HEK293 (cell line): ENCODE results near the gene TRAPPC5.

Source experiments
- CTCF ChIA-PET: fragments of 350-600 bp; formaldehyde crosslinking; extraction: SDS; loops from one replicate; lab custom pipeline; 2021; ENCODE audit warnings: antibody characterized with exemption; lab: Yijun Ruan, JAX
- POLR2A ChIA-PET: fragments of 300-600 bp; formaldehyde crosslinking; extraction: SDS; loops from one replicate; lab custom pipeline; 2020; ENCODE audit warnings: antibody characterized with exemption, inconsistent platforms; lab: Yijun Ruan, JAX
- H3K27ac ChIP-seq: fragments of 200-500 bp; sonication (Bioruptor generic); 2 replicates; pipeline ENCODE4 v1.5.1; 2014; ENCODE audit warnings: low read depth, low read length, control low read depth, inconsistent platforms; ENCODE audit errors: extremely low read depth
- H3K36me3 ChIP-seq, 2 experiments: fragments of 200-500 bp in 1 of 2; sonication (Bioruptor generic) in 1 of 2; 1 replicate in 1 of 2; 2 replicates in 1 of 2; pipeline ENCODE4 v1.5.1; 2014 to 2017; ENCODE audit warnings: inconsistent platforms in 2 of 2, low read length in 2 of 2; ENCODE audit not compliant: control insufficient read depth in 2 of 2, insufficient read depth in 1 of 2
- H3K4me1 ChIP-seq: fragments of 200-500 bp; sonication (Bioruptor generic); 2 replicates; pipeline ENCODE4 v1.5.1; 2014; ENCODE audit warnings: mild to moderate bottlenecking, low read length, inconsistent platforms; ENCODE audit not compliant: control insufficient read depth, insufficient read depth
- H3K4me3 ChIP-seq: 2 replicates; pipeline ENCODE4 v1.5.1; 2011; ENCODE audit warnings: low read depth, mild to moderate bottlenecking, control low read depth, low read length, moderate library complexity
- H3K9me3 ChIP-seq: fragments of 200-500 bp; sonication (Bioruptor generic); 2 replicates; pipeline ENCODE4 v1.5.1; 2014; ENCODE audit warnings: low read depth, low read length, inconsistent platforms; ENCODE audit not compliant: control insufficient read depth, insufficient read depth
- BCL11A ChIP-seq: fragments of 450-650 bp; formaldehyde crosslinking; IDR thresholded peaks from 2 replicates; pipeline ENCODE4 v1.5.1; 2016; ENCODE audit warnings: low read depth, missing biosample characterization, missing genetic modification characterization
- EGR2 ChIP-seq: fragments of 450-650 bp; formaldehyde crosslinking; IDR thresholded peaks from 2 replicates; pipeline ENCODE4 v1.5.1; 2016; ENCODE audit warnings: low read depth, missing biosample characterization, missing genetic modification characterization
- HOXC10 ChIP-seq: sonication (generic); formaldehyde crosslinking; IDR thresholded peaks from 2 replicates; pipeline ENCODE4 v1.8.1; 2023; ENCODE audit warnings: mild to moderate bottlenecking, missing genetic modification reagents
- KLF8 ChIP-seq: fragments of 450-650 bp; formaldehyde crosslinking; IDR thresholded peaks from 2 replicates; pipeline ENCODE4 v1.5.1; 2016; ENCODE audit warnings: missing biosample characterization, missing genetic modification characterization
- KLF9 ChIP-seq: fragments of 450-650 bp; formaldehyde crosslinking; IDR thresholded peaks from 2 replicates; pipeline ENCODE4 v1.5.1; 2016; ENCODE audit warnings: missing biosample characterization, missing genetic modification characterization, low read depth
- MZF1 ChIP-seq: fragments of 450-650 bp; formaldehyde crosslinking; IDR thresholded peaks from 2 replicates; pipeline ENCODE4 v1.5.1; 2017; ENCODE audit warnings: missing biosample characterization, missing genetic modification characterization, borderline replicate concordance
- SCRT2 ChIP-seq: fragments of 450-650 bp; formaldehyde crosslinking; IDR thresholded peaks from 2 replicates; pipeline ENCODE4 v1.5.1; 2016; ENCODE audit warnings: missing biosample characterization, missing genetic modification characterization
- ZBTB48 ChIP-seq: fragments of 450-650 bp; formaldehyde crosslinking; IDR thresholded peaks from 2 replicates; pipeline ENCODE4 v1.5.1; 2016; ENCODE audit warnings: missing biosample characterization, missing genetic modification characterization
- ZNF19 ChIP-seq: fragments of 450-650 bp; formaldehyde crosslinking; IDR thresholded peaks from 2 replicates; pipeline ENCODE4; 2016; ENCODE audit warnings: missing biosample characterization, missing genetic modification characterization, low read depth
- ZNF501 ChIP-seq: fragments of 450-650 bp; formaldehyde crosslinking; IDR thresholded peaks from 2 replicates; pipeline ENCODE4 v1.5.1; 2016; ENCODE audit warnings: missing biosample characterization, missing genetic modification characterization
- ZNF610 ChIP-seq: fragments of 450-650 bp; formaldehyde crosslinking; IDR thresholded peaks from 2 replicates; pipeline ENCODE4 v1.5.1; 2016; ENCODE audit warnings: missing biosample characterization, missing genetic modification characterization, borderline replicate concordance
- TF ChIP-seq, protein P1 (sequence below): fragments of 450-650 bp; formaldehyde crosslinking; IDR thresholded peaks from 2 replicates; pipeline ENCODE4 v1.5.1; 2016; ENCODE audit warnings: missing biosample characterization, missing genetic modification characterization
- TF ChIP-seq, protein P2 (sequence below): fragments of 450-650 bp; formaldehyde crosslinking; IDR thresholded peaks from 2 replicates; pipeline ENCODE4 v1.5.1; 2016; ENCODE audit warnings: missing biosample characterization, missing genetic modification characterization
- TF ChIP-seq, protein P3 (sequence below): sonication (generic); formaldehyde crosslinking; IDR thresholded peaks from 2 replicates; pipeline ENCODE4 v1.8.1; 2022; ENCODE audit warnings: mild to moderate bottlenecking, moderate library complexity, missing genetic modification reagents
- TF ChIP-seq, protein P4 (sequence below): fragments of 450-650 bp; formaldehyde crosslinking; IDR thresholded peaks from 2 replicates; pipeline ENCODE4 v1.5.0; 2017; ENCODE audit warnings: missing biosample characterization, missing genetic modification characterization, borderline replicate concordance
- TF ChIP-seq, protein P5 (sequence below): fragments of 450-650 bp; formaldehyde crosslinking; IDR thresholded peaks from 2 replicates; pipeline ENCODE4 v1.5.1; 2016; ENCODE audit warnings: missing biosample characterization, missing genetic modification characterization

TRAPPC5 gene

DNA sequence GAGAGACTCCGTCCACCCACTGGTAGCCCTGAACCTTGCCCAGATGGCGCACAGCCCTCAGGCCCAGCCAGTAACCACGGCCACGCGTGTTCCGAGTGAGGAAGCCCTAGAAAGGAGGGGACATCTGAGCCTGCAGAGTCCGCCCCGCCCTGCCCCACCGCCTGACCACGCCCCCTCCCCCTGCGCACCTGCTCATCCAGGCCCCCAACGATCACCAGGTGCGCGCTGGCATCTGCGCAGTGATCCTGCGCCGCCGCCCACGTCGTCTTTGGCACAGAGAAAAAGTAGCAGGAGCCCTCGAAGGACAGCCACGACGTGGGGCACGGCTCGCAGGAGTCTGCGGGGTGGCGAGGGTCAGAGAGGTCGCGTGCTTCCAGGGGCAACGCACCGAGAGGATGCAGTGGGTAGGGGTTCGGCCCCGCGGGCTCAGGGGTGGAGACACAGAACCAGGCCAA is 49.2 kb downstream of the TRAPPC5 start:
- Histone ChIP-seq H3K27ac (no peak overlapping the region), H3K4me1 (no peaks in the 10 kb centered on the region), H3K4me3 (no peak overlapping the region), H3K9me3 (no peaks in the 10 kb centered on the region), H3K36me3 (no peaks in the 10 kb centered on the region)
- CTCF ChIA-PET, result no interaction called here
- POLR2A ChIA-PET, result no interaction called here
- TF ChIP-seq KLF9 (tag by site-specific recombination), result 0 out of 2 replicates have a peak, but pooled peaks have one; percentile 20
- TF ChIP-seq ZNF501 (tag by site-specific recombination), result no peak

DNA sequence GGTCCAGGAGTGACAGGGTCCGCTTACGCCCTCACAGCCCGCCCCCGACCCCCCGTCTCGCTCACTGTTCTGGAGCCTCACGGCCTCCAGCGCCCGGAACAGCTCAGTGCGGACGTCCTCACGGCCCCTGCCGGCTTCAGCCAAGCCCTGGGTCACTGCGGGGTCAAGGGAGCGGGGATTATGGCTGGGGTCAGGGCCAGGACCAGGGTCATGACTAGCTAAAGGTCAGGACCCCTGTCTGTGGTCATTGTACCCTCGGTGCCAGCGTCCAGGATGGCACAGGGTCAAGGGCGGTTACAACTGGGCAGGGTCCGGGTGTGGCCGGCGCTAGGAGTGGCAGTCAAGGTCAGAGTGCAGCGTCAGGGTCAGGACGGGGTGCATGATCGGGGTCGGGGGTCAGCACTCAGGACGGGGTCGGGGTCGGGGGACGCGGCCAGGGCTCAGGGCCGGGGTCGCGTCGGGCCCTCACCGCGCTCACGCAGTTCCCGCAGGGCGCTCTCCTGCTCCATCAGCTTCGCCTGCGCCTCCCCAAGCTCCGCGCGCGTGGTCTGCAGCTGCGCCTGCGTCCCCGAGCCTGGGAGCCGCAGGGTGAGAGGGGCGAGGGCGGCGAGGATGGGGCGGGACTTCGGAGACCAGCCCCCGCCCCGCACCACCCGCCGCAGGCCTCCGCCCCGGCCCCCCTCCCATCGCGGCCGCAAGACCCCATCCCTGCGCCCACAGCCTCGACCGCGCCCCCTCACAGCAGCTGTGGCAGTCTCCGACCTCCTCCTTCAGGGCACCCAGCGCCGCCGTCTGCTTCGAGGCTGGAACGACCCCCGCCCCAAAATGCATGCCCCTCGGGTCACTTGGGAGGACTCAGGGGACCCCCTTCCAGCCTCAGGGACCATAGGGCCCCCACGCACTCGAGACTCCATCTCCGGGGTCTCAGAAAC is 49.9 kb downstream of the TRAPPC5 start:
- Histone ChIP-seq H3K9me3 (no peaks in the 10 kb centered on the region), H3K36me3 (no peaks in the 10 kb centered on the region), H3K4me1 (no peaks in the 10 kb centered on the region), H3K4me3 (no peak overlapping the region), H3K27ac (no peak overlapping the region)
- TF ChIP-seq, protein P1, sequence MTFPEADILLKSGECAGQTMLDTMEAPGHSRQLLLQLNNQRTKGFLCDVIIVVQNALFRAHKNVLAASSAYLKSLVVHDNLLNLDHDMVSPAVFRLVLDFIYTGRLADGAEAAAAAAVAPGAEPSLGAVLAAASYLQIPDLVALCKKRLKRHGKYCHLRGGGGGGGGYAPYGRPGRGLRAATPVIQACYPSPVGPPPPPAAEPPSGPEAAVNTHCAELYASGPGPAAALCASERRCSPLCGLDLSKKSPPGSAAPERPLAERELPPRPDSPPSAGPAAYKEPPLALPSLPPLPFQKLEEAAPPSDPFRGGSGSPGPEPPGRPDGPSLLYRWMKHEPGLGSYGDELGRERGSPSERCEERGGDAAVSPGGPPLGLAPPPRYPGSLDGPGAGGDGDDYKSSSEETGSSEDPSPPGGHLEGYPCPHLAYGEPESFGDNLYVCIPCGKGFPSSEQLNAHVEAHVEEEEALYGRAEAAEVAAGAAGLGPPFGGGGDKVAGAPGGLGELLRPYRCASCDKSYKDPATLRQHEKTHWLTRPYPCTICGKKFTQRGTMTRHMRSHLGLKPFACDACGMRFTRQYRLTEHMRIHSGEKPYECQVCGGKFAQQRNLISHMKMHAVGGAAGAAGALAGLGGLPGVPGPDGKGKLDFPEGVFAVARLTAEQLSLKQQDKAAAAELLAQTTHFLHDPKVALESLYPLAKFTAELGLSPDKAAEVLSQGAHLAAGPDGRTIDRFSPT, result no peak
- POLR2A ChIA-PET, result no interaction called here
- CTCF ChIA-PET, result no interaction called here

DNA sequence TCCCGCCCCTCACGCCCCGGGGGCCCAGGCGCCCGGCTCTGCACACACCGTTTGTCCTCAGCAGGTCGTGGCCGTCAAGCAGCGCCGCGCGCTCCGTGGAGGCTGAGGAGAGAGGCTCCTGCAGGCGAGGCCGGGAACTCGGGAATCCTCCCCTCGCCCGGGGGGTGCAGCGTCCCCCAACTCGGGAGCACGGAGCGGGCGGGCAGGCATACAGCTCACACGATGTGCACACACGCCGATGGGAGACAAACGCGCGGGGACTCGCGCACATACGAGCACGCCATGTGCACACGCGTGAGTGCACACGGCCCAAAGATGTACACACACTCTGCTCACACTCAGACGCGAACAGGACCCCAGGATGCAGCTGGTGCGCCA is 50.6 kb downstream of the TRAPPC5 start:
- no peak overlapping the region for H3K4me3 ChIP-seq
- ChIA-PET CTCF (no interaction called here), POLR2A (no interaction called here)

More for the DNA sequence above, 50.6 kb downstream of the TRAPPC5 start:
- no peaks in the 10 kb centered on the region for H3K9me3 ChIP-seq
- no peak for TF ChIP-seq KLF8 (tag by site-specific recombination)
- TF ChIP-seq, protein P2, sequence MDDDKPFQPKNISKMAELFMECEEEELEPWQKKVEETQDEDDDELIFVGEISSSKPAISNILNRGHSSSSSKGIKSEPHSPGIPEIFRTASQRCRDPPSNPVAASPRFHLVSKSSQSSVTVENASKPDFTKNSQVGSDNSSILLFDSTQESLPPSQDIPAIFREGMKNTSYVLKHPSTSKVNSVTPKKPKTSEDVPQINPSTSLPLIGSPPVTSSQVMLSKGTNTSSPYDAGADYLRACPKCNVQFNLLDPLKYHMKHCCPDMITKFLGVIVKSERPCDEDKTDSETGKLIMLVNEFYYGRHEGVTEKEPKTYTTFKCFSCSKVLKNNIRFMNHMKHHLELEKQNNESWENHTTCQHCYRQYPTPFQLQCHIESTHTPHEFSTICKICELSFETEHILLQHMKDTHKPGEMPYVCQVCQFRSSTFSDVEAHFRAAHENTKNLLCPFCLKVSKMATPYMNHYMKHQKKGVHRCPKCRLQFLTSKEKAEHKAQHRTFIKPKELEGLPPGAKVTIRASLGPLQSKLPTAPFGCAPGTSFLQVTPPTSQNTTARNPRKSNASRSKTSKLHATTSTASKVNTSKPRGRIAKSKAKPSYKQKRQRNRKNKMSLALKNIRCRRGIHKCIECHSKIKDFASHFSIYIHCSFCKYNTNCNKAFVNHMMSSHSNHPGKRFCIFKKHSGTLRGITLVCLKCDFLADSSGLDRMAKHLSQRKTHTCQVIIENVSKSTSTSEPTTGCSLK (tag by site-specific recombination), result no peak
- TF ChIP-seq MZF1, result no peak
- no peak for TF ChIP-seq BCL11A
- TF ChIP-seq ZNF610, result no peak
- TF ChIP-seq ZBTB48, result no peak
- TF ChIP-seq, protein P3, sequence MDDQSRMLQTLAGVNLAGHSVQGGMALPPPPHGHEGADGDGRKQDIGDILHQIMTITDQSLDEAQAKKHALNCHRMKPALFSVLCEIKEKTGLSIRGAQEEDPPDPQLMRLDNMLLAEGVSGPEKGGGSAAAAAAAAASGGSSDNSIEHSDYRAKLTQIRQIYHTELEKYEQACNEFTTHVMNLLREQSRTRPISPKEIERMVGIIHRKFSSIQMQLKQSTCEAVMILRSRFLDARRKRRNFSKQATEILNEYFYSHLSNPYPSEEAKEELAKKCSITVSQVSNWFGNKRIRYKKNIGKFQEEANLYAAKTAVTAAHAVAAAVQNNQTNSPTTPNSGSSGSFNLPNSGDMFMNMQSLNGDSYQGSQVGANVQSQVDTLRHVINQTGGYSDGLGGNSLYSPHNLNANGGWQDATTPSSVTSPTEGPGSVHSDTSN, result no peak
- no peak for TF ChIP-seq EGR2
- TF ChIP-seq, protein P4, sequence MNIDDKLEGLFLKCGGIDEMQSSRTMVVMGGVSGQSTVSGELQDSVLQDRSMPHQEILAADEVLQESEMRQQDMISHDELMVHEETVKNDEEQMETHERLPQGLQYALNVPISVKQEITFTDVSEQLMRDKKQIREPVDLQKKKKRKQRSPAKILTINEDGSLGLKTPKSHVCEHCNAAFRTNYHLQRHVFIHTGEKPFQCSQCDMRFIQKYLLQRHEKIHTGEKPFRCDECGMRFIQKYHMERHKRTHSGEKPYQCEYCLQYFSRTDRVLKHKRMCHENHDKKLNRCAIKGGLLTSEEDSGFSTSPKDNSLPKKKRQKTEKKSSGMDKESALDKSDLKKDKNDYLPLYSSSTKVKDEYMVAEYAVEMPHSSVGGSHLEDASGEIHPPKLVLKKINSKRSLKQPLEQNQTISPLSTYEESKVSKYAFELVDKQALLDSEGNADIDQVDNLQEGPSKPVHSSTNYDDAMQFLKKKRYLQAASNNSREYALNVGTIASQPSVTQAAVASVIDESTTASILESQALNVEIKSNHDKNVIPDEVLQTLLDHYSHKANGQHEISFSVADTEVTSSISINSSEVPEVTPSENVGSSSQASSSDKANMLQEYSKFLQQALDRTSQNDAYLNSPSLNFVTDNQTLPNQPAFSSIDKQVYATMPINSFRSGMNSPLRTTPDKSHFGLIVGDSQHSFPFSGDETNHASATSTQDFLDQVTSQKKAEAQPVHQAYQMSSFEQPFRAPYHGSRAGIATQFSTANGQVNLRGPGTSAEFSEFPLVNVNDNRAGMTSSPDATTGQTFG, result no peak
- TF ChIP-seq ZNF19 (tag by site-specific recombination), result no peak
- TF ChIP-seq, protein P5, sequence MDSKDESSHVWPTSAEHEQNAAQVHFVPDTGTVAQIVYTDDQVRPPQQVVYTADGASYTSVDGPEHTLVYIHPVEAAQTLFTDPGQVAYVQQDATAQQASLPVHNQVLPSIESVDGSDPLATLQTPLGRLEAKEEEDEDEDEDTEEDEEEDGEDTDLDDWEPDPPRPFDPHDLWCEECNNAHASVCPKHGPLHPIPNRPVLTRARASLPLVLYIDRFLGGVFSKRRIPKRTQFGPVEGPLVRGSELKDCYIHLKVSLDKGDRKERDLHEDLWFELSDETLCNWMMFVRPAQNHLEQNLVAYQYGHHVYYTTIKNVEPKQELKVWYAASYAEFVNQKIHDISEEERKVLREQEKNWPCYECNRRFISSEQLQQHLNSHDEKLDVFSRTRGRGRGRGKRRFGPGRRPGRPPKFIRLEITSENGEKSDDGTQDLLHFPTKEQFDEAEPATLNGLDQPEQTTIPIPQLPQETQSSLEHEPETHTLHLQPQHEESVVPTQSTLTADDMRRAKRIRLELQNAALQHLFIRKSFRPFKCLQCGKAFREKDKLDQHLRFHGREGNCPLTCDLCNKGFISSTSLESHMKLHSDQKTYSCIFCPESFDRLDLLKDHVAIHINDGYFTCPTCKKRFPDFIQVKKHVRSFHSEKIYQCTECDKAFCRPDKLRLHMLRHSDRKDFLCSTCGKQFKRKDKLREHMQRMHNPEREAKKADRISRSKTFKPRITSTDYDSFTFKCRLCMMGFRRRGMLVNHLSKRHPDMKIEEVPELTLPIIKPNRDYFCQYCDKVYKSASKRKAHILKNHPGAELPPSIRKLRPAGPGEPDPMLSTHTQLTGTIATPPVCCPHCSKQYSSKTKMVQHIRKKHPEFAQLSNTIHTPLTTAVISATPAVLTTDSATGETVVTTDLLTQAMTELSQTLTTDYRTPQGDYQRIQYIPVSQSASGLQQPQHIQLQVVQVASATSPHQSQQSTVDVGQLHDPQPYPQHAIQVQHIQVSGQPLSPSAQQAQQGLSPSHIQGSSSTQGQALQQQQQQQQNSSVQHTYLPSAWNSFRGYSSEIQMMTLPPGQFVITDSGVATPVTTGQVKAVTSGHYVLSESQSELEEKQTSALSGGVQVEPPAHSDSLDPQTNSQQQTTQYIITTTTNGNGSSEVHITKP, result no peak
- no peak for TF ChIP-seq HOXC10 (CRISPR knock-in tag)
- no peak for TF ChIP-seq SCRT2 (tag by site-specific recombination)
- no peaks in the 10 kb centered on the region for H3K36me3 ChIP-seq
- no peaks in the 10 kb centered on the region for H3K4me1 ChIP-seq
- no peak overlapping the region for H3K27ac ChIP-seq
